ENCODE measurements around the gene ZNF521. TPM values are rescaled to one million over a fixed set of nuclear protein-coding genes. Genes with fewer than 3 reads are reported as not detected.

Gene ZNF521
- total and polyA plus RNA-seq, 10 of the 15 experiments (the other 5 are each of a cell fraction or from before 2014, with no cell fraction given) = 0.02 to 0.05 (median 0.04) TPM; not detected in 6

- RAD21 ChIA-PET (ENCODE audit: unreplicated experiment) = no interaction called here
- Histone ChIP-seq H3K9ac (ENCODE audit: control insufficient read depth, insufficient read depth, low read length) (no peak overlapping the region), H3K27ac (ENCODE audit: control insufficient read depth, insufficient read depth) (no peak overlapping the region), H2AFZ (ENCODE audit: control insufficient read depth, low read depth, low read length) (no peak overlapping the region), H3K9me3 (replicated peaks; ENCODE audit: control insufficient read depth, insufficient read depth, low read length) (no peaks in the 10 kb centered on the region), H3K36me3 (ENCODE audit: control insufficient read depth in 2 of 2, insufficient read depth in 2 of 2, low read length in 1 of 2) (no peaks in the 10 kb centered on the region), H3K79me2 (ENCODE audit: control insufficient read depth, insufficient read depth, low read length) (no peaks in the 10 kb centered on the region), H3K4me1 (ENCODE audit: control insufficient read depth, insufficient read depth, low read length) (no peaks in the 10 kb centered on the region), H3K4me3 (no peak overlapping the region), H3K4me2 (ENCODE audit: control insufficient read depth, insufficient read depth) (no peak overlapping the region), H4K20me1 (ENCODE audit: control insufficient read depth, insufficient read depth) (no peaks in the 10 kb centered on the region), H3K27me3 (replicated peaks in 1 of 2; ENCODE audit: control insufficient read depth in 2 of 2, insufficient read depth in 2 of 2, low read length in 1 of 2) (no peaks in the 10 kb centered on the region)
- FAIRE-seq = no peak
- no peak for ATAC-seq
- no peak for TF ChIP-seq NFXL1 (IDR thresholded peaks at IDR 0.05; ENCODE audit: borderline replicate concordance)
- TF ChIP-seq, protein P1, sequence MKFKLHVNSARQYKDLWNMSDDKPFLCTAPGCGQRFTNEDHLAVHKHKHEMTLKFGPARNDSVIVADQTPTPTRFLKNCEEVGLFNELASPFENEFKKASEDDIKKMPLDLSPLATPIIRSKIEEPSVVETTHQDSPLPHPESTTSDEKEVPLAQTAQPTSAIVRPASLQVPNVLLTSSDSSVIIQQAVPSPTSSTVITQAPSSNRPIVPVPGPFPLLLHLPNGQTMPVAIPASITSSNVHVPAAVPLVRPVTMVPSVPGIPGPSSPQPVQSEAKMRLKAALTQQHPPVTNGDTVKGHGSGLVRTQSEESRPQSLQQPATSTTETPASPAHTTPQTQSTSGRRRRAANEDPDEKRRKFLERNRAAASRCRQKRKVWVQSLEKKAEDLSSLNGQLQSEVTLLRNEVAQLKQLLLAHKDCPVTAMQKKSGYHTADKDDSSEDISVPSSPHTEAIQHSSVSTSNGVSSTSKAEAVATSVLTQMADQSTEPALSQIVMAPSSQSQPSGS (IDR thresholded peaks at IDR 0.05; ENCODE audit: low read length) = no peak
- no peak for TF ChIP-seq MXI1 (IDR thresholded peaks at IDR 0.05; ENCODE audit: low read depth, low read length)
- no peak for TF ChIP-seq SPI1 (IDR thresholded peaks at IDR 0.05; ENCODE audit: borderline replicate concordance, insufficient read depth, low read depth, low read length)
- TF ChIP-seq, protein P2, sequence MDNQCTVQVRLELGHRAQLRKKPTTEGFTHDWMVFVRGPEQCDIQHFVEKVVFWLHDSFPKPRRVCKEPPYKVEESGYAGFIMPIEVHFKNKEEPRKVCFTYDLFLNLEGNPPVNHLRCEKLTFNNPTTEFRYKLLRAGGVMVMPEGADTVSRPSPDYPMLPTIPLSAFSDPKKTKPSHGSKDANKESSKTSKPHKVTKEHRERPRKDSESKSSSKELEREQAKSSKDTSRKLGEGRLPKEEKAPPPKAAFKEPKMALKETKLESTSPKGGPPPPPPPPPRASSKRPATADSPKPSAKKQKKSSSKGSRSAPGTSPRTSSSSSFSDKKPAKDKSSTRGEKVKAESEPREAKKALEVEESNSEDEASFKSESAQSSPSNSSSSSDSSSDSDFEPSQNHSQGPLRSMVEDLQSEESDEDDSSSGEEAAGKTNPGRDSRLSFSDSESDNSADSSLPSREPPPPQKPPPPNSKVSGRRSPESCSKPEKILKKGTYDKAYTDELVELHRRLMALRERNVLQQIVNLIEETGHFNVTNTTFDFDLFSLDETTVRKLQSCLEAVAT (IDR thresholded peaks at IDR 0.05) = no peak
- DNase-seq (ENCODE audit: low read depth, low spot score) = no peak
- 14% methylated on average over 4 of the region's 4 CpGs for WGBS (ENCODE audit: insufficient coverage, insufficient replicate concordance, low lambda C conversion rate, missing lambda C conversion rate)
- intact Hi-C loops (cut with micrococcal nuclease; ENCODE audit: unreplicated experiment) = no loop called here
- CTCF ChIA-PET = interaction anchor here (1.4 kb wide), 1 partner anchor 9 kb away, joined by 3 read pairs; no protein-coding TSS in a partner anchor
- BruUV-seq (replicated peaks) = no TSS peak
- POLR2A ChIA-PET = no interaction called here
- in situ Hi-C loops (cut with MboI) = no loop called here
- SMC1A ChIA-PET (ENCODE audit: uncharacterized antibody, unreplicated experiment) = interaction anchor here (1.4 kb wide), 1 partner anchor 12 kb away, joined by 4 read pairs; no protein-coding TSS in a partner anchor
Observed at GRCh38 chr18:25103468-25104155, 248.4 kb downstream of the ZNF521 start.
